HTR-8/SVneo (cell line): Measurements from ENCODE around the gene DCTN3.
A peak's percentile ranks its signal among the peaks of the same experiment; 100 is the strongest.

Experiments
- DNase-seq: peaks from one replicate; pipeline ENCODE4 v3.0.0; 2011; ENCODE audit warnings: low spot score, mixed read lengths; ENCODE audit not compliant: insufficient read length
- FAIRE-seq: peaks from 2 replicates; lab custom pipeline; 2011; peaks lifted over from hg19 to GRCh38; lab: Jason Lieb, UNC

The DCTN3 gene

GRCh38 chr9:34620061-34620994, at the start of gene DCTN3:
DCTN3 (minus strand) TSS chr9:34620495; CDS start chr9:34620464, 31 bp downstream.
- peak; percentile 91 for DNase-seq
- no peak for FAIRE-seq

- FAIRE-seq (peak; percentile 76), DNase-seq (peak; percentile 86)
These were observed 45.3 kb upstream of the DCTN3 start for GRCh38 chr9:34665381-34666250.

GRCh38 chr9:34665067-34665380, 44.7 kb upstream of the DCTN3 start:
- DNase-seq: no peak
- no peak for FAIRE-seq

- no peak for FAIRE-seq
- DNase-seq: peak; percentile 33
These were observed 44.2 kb upstream of the DCTN3 start for GRCh38 chr9:34664281-34665066.

GRCh38 chr9:34663303-34663605, 43.0 kb upstream of the DCTN3 start:
- no peak for FAIRE-seq

GRCh38 chr9:34662526-34663302, 42.4 kb upstream of the DCTN3 start, which contains the start of gene CCL27:
CCL27 (minus strand) TSS chr9:34662657; CDS start chr9:34662633, 24 bp downstream.
- FAIRE-seq: no peak

More at GRCh38 chr9:34663303-34663605, 43.0 kb upstream of the DCTN3 start:
- no peak for DNase-seq

GRCh38 chr9:34659592-34660253, 39.4 kb upstream of the DCTN3 start:
- DNase-seq (no peak), FAIRE-seq (no peak)

More at GRCh38 chr9:34662526-34663302, 42.4 kb upstream of the DCTN3 start, which contains the start of gene CCL27:
- no peak for DNase-seq

GRCh38 chr9:34658461-34658860, 38.2 kb upstream of the DCTN3 start:
- no peak for FAIRE-seq
- no peak for DNase-seq

GRCh38 chr9:34656992-34657391, 36.7 kb upstream of the DCTN3 start:
- FAIRE-seq: no peak
- DNase-seq: no peak

GRCh38 chr9:34655394-34655793, 35.1 kb upstream of the DCTN3 start:
- FAIRE-seq (no peak), DNase-seq (no peak)

- FAIRE-seq (no peak), DNase-seq (no peak)
These were observed 34.2 kb upstream of the DCTN3 start for GRCh38 chr9:34654323-34655051.

GRCh38 chr9:34653151-34654072, 33.1 kb upstream of the DCTN3 start:
- no peak for FAIRE-seq
- no peak for DNase-seq

GRCh38 chr9:34652602-34653000, 32.3 kb upstream of the DCTN3 start:
- DNase-seq (no peak), FAIRE-seq (no peak)

- peak; percentile 89 for DNase-seq
- peak; percentile 65 for FAIRE-seq
These were observed 31.7 kb upstream of the DCTN3 start, which contains the start of gene IL11RA for GRCh38 chr9:34651876-34652601. IL11RA (plus strand) TSS chr9:34652185; CDS start chr9:34655218, 3,033 bp downstream.

GRCh38 chr9:34651321-34651720, 31.0 kb upstream of the DCTN3 start:
- FAIRE-seq (no peak), DNase-seq (no peak)

GRCh38 chr9:34650816-34651215, 30.5 kb upstream of the DCTN3 start:
- no peak for FAIRE-seq
- DNase-seq: no peak

GRCh38 chr9:34648673-34649072, 28.4 kb upstream of the DCTN3 start:
- FAIRE-seq: no peak

More at GRCh38 chr9:34648673-34649072, 28.4 kb upstream of the DCTN3 start:
- no peak for DNase-seq
